ENCODE results near the gene SPATA46. TPM values are rescaled to one million over a fixed set of nuclear protein-coding genes. Genes with fewer than 3 reads are reported as not detected.

The SPATA46 gene
- total RNA-seq, 1 donor from 2014 or later, result not detected

DNA sequence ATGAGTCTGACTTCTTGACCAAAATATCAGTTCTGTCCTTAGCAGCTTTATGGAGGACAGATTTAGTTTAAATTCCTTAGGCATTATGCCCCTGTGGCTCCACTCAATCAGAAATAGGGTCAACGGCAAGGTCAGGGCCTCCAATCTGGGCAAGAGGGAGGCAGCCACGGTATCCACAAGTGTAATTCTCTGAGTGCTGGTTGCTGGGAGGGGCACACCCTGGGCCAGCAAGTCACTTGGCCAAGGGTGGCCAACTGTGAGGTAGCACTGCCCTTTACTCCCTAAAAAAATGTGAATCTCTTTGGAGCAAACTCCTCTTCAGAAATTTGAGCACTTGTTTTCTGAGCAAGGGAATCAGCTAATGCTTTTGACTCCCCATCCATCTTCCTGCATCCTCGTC, 12.8 kb downstream of the SPATA46 start:
- no peaks in the 10 kb centered on the region for H3K9me3 Mint-ChIP-seq (ENCODE audit: unreplicated experiment)
- H3K27me3 Mint-ChIP-seq (ENCODE audit: unreplicated experiment), result peaks cover 3% of the 10 kb centered on the region
- peaks cover 7% of the 10 kb centered on the region for H3K4me1 Mint-ChIP-seq (ENCODE audit: low read depth, unreplicated experiment)

GRCh38 chr1:162361349-162361748, 15.3 kb downstream of the SPATA46 start:
- H3K9me3 Mint-ChIP-seq (ENCODE audit: unreplicated experiment), result no peaks in the 10 kb centered on the region
- no peak for DNase-seq
- no peak for TF ChIP-seq CTCF (IDR thresholded peaks at IDR 0.05; ENCODE audit: partially characterized antibody, unreplicated experiment)
- no peaks in the 10 kb centered on the region for H3K4me1 Mint-ChIP-seq (ENCODE audit: low read depth, unreplicated experiment)
- H3K4me3 Mint-ChIP-seq (ENCODE audit: unreplicated experiment), result no peak overlapping the region
- no peak overlapping the region for H3K27ac Mint-ChIP-seq (ENCODE audit: unreplicated experiment)
- no peaks in the 10 kb centered on the region for H3K36me3 Mint-ChIP-seq (ENCODE audit: unreplicated experiment)
- peaks cover 3% of the 10 kb centered on the region for H3K27me3 Mint-ChIP-seq (ENCODE audit: unreplicated experiment)

More for the DNA sequence above, 12.8 kb downstream of the SPATA46 start:
- DNase-seq, result no peak
- H3K4me3 Mint-ChIP-seq (ENCODE audit: unreplicated experiment), result no peak overlapping the region
- no peak overlapping the region for H3K27ac Mint-ChIP-seq (ENCODE audit: unreplicated experiment)
- H3K36me3 Mint-ChIP-seq (ENCODE audit: unreplicated experiment), result no peaks in the 10 kb centered on the region
- no peak for TF ChIP-seq CTCF (IDR thresholded peaks at IDR 0.05; ENCODE audit: partially characterized antibody, unreplicated experiment)

- peaks cover 3% of the 10 kb centered on the region for H3K27me3 Mint-ChIP-seq (ENCODE audit: unreplicated experiment)
- no peak for TF ChIP-seq CTCF (IDR thresholded peaks at IDR 0.05; ENCODE audit: partially characterized antibody, unreplicated experiment)
- no peaks in the 10 kb centered on the region for H3K36me3 Mint-ChIP-seq (ENCODE audit: unreplicated experiment)
- DNase-seq, result no peak
- no peaks in the 10 kb centered on the region for H3K4me1 Mint-ChIP-seq (ENCODE audit: low read depth, unreplicated experiment)
- no peak overlapping the region for H3K4me3 Mint-ChIP-seq (ENCODE audit: unreplicated experiment)
- H3K27ac Mint-ChIP-seq (ENCODE audit: unreplicated experiment), result no peak overlapping the region
- no peaks in the 10 kb centered on the region for H3K9me3 Mint-ChIP-seq (ENCODE audit: unreplicated experiment)
Observed at GRCh38 chr1:162360874-162361260, 15.8 kb downstream of the SPATA46 start.

GRCh38 chr1:162360237-162360873, 16.3 kb downstream of the SPATA46 start:
- peaks cover 3% of the 10 kb centered on the region for H3K27me3 Mint-ChIP-seq (ENCODE audit: unreplicated experiment)
- H3K4me1 Mint-ChIP-seq (ENCODE audit: low read depth, unreplicated experiment), result no peaks in the 10 kb centered on the region
- H3K4me3 Mint-ChIP-seq (ENCODE audit: unreplicated experiment), result no peak overlapping the region
- no peak for DNase-seq
- TF ChIP-seq CTCF (IDR thresholded peaks at IDR 0.05; ENCODE audit: partially characterized antibody, unreplicated experiment), result no peak
- no peak overlapping the region for H3K27ac Mint-ChIP-seq (ENCODE audit: unreplicated experiment)
- no peaks in the 10 kb centered on the region for H3K36me3 Mint-ChIP-seq (ENCODE audit: unreplicated experiment)
- H3K9me3 Mint-ChIP-seq (ENCODE audit: unreplicated experiment), result peaks cover 2% of the 10 kb centered on the region

GRCh38 chr1:162359523-162360236, 17.0 kb downstream of the SPATA46 start:
- H3K27ac Mint-ChIP-seq (ENCODE audit: unreplicated experiment), result no peak overlapping the region
- peaks cover 2% of the 10 kb centered on the region for H3K9me3 Mint-ChIP-seq (ENCODE audit: unreplicated experiment)
- DNase-seq, result no peak
- no peaks in the 10 kb centered on the region for H3K4me1 Mint-ChIP-seq (ENCODE audit: low read depth, unreplicated experiment)
- TF ChIP-seq CTCF (IDR thresholded peaks at IDR 0.05; ENCODE audit: partially characterized antibody, unreplicated experiment), result no peak
- H3K36me3 Mint-ChIP-seq (ENCODE audit: unreplicated experiment), result no peaks in the 10 kb centered on the region
- H3K4me3 Mint-ChIP-seq (ENCODE audit: unreplicated experiment), result no peak overlapping the region
- peaks cover 3% of the 10 kb centered on the region for H3K27me3 Mint-ChIP-seq (ENCODE audit: unreplicated experiment)
